ENCODE results near the gene UFD1.

DNA sequence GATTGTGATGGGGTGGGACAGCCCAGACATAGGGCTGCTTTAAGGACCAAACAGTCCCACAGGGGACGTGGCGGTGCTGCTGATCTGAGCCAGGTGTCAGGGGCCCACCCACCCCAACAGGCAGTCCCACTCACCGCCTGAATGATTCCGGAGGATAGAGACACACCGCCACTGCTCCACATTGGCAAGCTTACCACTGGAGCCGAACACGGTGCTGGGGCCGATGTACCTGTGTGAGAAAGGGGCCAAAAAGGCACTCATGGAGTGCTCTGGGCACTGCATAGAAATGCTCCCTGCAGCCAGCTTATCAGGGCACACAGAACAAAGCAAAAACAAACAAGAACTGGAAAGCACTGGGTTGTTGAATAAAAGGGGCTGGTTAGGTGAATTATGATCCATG, 73.3 kb downstream of the UFD1 start:
- no peak for TF ChIP-seq TAF1 (IDR thresholded peaks at IDR 0.05; ENCODE audit: low read depth)
- TF ChIP-seq CREB1 (IDR thresholded peaks at IDR 0.05; ENCODE audit: low read depth), result no peak
